ENCODE measurements around the gene PRKG1.

- TF ChIP-seq CTCF (IDR thresholded peaks at IDR 0.05), result no peak
- TF ChIP-seq EP300 (IDR thresholded peaks at IDR 0.05), result no peak
Measured at GRCh38 chr10:51903675-51904074, 829.4 kb downstream of the PRKG1 start.
